Right renal pelvis (tissue), 4 donors: Measurements from ENCODE around the gene DHRSX. TPM values are rescaled to one million over a fixed set of nuclear protein-coding genes. Genes with fewer than 3 reads are reported as not detected.
"Not testable (repeated sequence)": the region's sequence is repeated elsewhere in the genome, so short reads cannot be mapped to it uniquely, and the experiment has no call there.

Experiments
- DNase-seq, 4 donors: peaks; one replicate each; pipeline ENCODE4 v3.0.0-alpha.2; 2013; ENCODE audit warnings: low read depth in 4 of 4, low spot score in 3 of 4, missing footprints in 1 of 4
- polyA plus RNA-seq, 4 donors: library from polyadenylated mRNA; unstranded; fragments of 120-200 nt; gene quantifications; one replicate each; pipeline ENCODE4 v1.2.1, GENCODE V29; 2013; ENCODE audit not compliant: insufficient read length in 4 of 4

The DHRSX gene
- polyA plus RNA-seq, 4 donors = 27.9 to 32.7 (median 30.1) TPM

- no peak for DNase-seq
Observed at GRCh38 chrX:2434270-2435163, 66.3 kb downstream of the DHRSX start.

GRCh38 chrX:2432298-2432863 lies 68.4 kb downstream of the DHRSX start:
- DNase-seq = no peak

- DNase-seq = no peak
Observed at GRCh38 chrX:2430265-2430825, 70.4 kb downstream of the DHRSX start.

GRCh38 chrX:2427737-2428136 lies 73.0 kb downstream of the DHRSX start:
- no peak for DNase-seq

- no peak for DNase-seq
Observed at GRCh38 chrX:2427147-2427546, 73.6 kb downstream of the DHRSX start.

- DNase-seq = no peak
Observed at GRCh38 chrX:2426289-2426882, 74.4 kb downstream of the DHRSX start.

- DNase-seq = no peak
Observed at GRCh38 chrX:2425286-2426071, 75.3 kb downstream of the DHRSX start.

- DNase-seq = no peak
Observed at GRCh38 chrX:2424317-2424716, 76.5 kb downstream of the DHRSX start.

GRCh38 chrX:2423899-2424298 lies 76.9 kb downstream of the DHRSX start:
- no peak for DNase-seq

GRCh38 chrX:2423282-2423681 lies 77.5 kb downstream of the DHRSX start:
- no peak for DNase-seq

GRCh38 chrX:2419418-2419817 lies 81.4 kb downstream of the DHRSX start:
- DNase-seq = not testable (repeated sequence)

- no peak for DNase-seq
Observed at GRCh38 chrX:2418000-2418399, 82.8 kb downstream of the DHRSX start.

- DNase-seq = no peak
Observed at GRCh38 chrX:2416851-2417604, 83.7 kb downstream of the DHRSX start.

GRCh38 chrX:2414384-2414783 lies 86.4 kb downstream of the DHRSX start:
- no peak for DNase-seq

- DNase-seq = no peak
Observed at GRCh38 chrX:2413969-2414368, 86.8 kb downstream of the DHRSX start.

GRCh38 chrX:2412131-2412530 lies 88.6 kb downstream of the DHRSX start:
- DNase-seq = no peak

- no peak for DNase-seq
Observed at GRCh38 chrX:2410279-2411020, 90.3 kb downstream of the DHRSX start.

- no peak for DNase-seq
Observed at GRCh38 chrX:2409796-2410195, 91.0 kb downstream of the DHRSX start.

GRCh38 chrX:2408856-2409255 lies 91.9 kb downstream of the DHRSX start:
- no peak for DNase-seq
